H1 (cell line): ENCODE data around the gene CD58. TPM values are rescaled to one million over a fixed set of nuclear protein-coding genes. Genes with fewer than 3 reads are reported as not detected.
"Not testable (repeated sequence)": the region's sequence is repeated elsewhere in the genome, so short reads cannot be mapped to it uniquely, and the experiment has no call there.

ENCODE experiments used
- CTCF ChIA-PET: fragments of 300-600 bp; sonication (Branson Sonifier 250); formaldehyde crosslinking; loops from one replicate; lab custom pipeline; 2021; ENCODE audit not compliant: partially characterized antibody; lab: Charles Lee
- POLR2A ChIA-PET: fragments of 300-600 bp; sonication (Branson Sonifier 250); formaldehyde crosslinking; loops from one replicate; lab custom pipeline; 2021; ENCODE audit warnings: inconsistent platforms; ENCODE audit not compliant: partially characterized antibody; lab: Charles Lee
- DNase-seq, 2 experiments: peaks; one replicate each; pipeline versions ENCODE4 v3.0.0 to v3.0.0-alpha.2; 2010 to 2022; ENCODE audit warnings: low spot score in 2 of 2, low read depth in 1 of 2, mixed read lengths in 1 of 2
- FAIRE-seq: peaks from 2 replicates; lab custom pipeline; 2011; peaks lifted over from hg19 to GRCh38; lab: Jason Lieb, UNC
- H2AFZ ChIP-seq: 2 replicates; pipeline ENCODE4 v1.8.1; 2012; ENCODE audit warnings: low read length, inconsistent platforms
- H2AK5ac ChIP-seq: 2 replicates; pipeline ENCODE4 v1.6.1; 2013; ENCODE audit warnings: low read depth, low read length
- H2BK120ac ChIP-seq: replicated peaks from 2 replicates; pipeline ENCODE3; 2013; ENCODE audit warnings: low read depth, low read length, inconsistent platforms
- H2BK12ac ChIP-seq: 2 replicates; pipeline ENCODE4 v1.6.1; 2013; ENCODE audit warnings: low read depth, low read length
- H2BK15ac ChIP-seq: 2 replicates; pipeline ENCODE4 v1.6.1; 2013; ENCODE audit warnings: low read length
- H2BK20ac ChIP-seq: 2 replicates; pipeline ENCODE4 v1.6.1; 2013; ENCODE audit warnings: low read length
- H2BK5ac ChIP-seq: 2 replicates; pipeline ENCODE4 v1.6.1; 2013; ENCODE audit warnings: low read depth, low read length
- H3K14ac ChIP-seq: 2 replicates; pipeline ENCODE4 v1.6.1; 2013; ENCODE audit warnings: inconsistent platforms; ENCODE audit not compliant: insufficient read length
- H3K18ac ChIP-seq: 2 replicates; pipeline ENCODE4 v1.6.1; 2013; ENCODE audit warnings: low read length; ENCODE audit errors: extremely low read depth
- H3K23ac ChIP-seq: 2 replicates; pipeline ENCODE4 v1.6.1; 2013; ENCODE audit warnings: inconsistent platforms; ENCODE audit not compliant: insufficient read length
- H3K23me2 ChIP-seq: 2 replicates; pipeline ENCODE4 v1.6.1; 2013; ENCODE audit warnings: low read depth, low read length
- H3K27ac ChIP-seq: 2 replicates; pipeline ENCODE4 v1.6.1; 2011; ENCODE audit warnings: low read depth, low read length, inconsistent platforms
- H3K27me3 ChIP-seq, 4 experiments: replicated peaks in 1 of 4; 1 replicate in 1 of 4; 2 replicates in 3 of 4; pipeline versions ENCODE4 v1.6.1 to v1.8.1; 2011 to 2013; ENCODE audit warnings: low read length in 3 of 4, mild to moderate bottlenecking in 3 of 4, inconsistent platforms in 2 of 4, mixed read lengths in 2 of 4, moderate library complexity in 1 of 4; ENCODE audit not compliant: control insufficient read depth in 3 of 4, insufficient read depth in 3 of 4; ENCODE audit errors: extremely low read depth in 1 of 4
- H3K36me3 ChIP-seq, 4 experiments: 2 replicates each; pipeline versions ENCODE4 v1.6.1 to v1.8.1; 2011 to 2013; ENCODE audit warnings: mild to moderate bottlenecking in 4 of 4, low read length in 3 of 4, moderate library complexity in 2 of 4, control low read depth in 1 of 4, inconsistent platforms in 1 of 4; ENCODE audit not compliant: insufficient read depth in 4 of 4, control insufficient read depth in 2 of 4
- H3K4ac ChIP-seq: replicated peaks from 2 replicates; pipeline ENCODE3; 2013; ENCODE audit warnings: low read length, low read depth, mixed read lengths, inconsistent platforms; ENCODE audit not compliant: insufficient read length
- H3K4me1 ChIP-seq, 4 experiments: replicated peaks in 1 of 4; 1 replicate in 1 of 4; 2 replicates in 3 of 4; pipeline versions ENCODE4 v1.6.1 to v1.8.1; 2011 to 2013; ENCODE audit warnings: low read length in 3 of 4, inconsistent platforms in 2 of 4, mixed read lengths in 1 of 4; ENCODE audit not compliant: insufficient read depth in 4 of 4, control insufficient read depth in 3 of 4
- H3K4me2 ChIP-seq, 2 experiments: 2 replicates each; pipeline versions ENCODE4 v1.6.1 to v1.8.1; 2011 to 2013; ENCODE audit warnings: low read depth in 2 of 2, low read length in 2 of 2, control low read depth in 1 of 2, inconsistent platforms in 1 of 2, mild to moderate bottlenecking in 1 of 2; ENCODE audit not compliant: insufficient read depth in 1 of 2
- H3K4me3 ChIP-seq, 4 experiments: fragments of 200-600, 300-600 bp in 1 of 4; sonication (generic), shearing (Covaris generic), sonication (Bioruptor Twin) in 1 of 4; 2 replicates each; pipeline versions ENCODE4 v1.5.1 to v1.8.1; 2011 to 2016; ENCODE audit warnings: low read length in 4 of 4, low read depth in 3 of 4, control low read depth in 2 of 4, inconsistent platforms in 2 of 4, mild to moderate bottlenecking in 2 of 4, mixed read lengths in 1 of 4, moderate library complexity in 1 of 4; ENCODE audit not compliant: insufficient read depth in 2 of 4; ENCODE audit errors: extremely low read depth in 1 of 4
- H3K56ac ChIP-seq: replicated peaks from 2 replicates; pipeline ENCODE3; 2013; ENCODE audit warnings: low read depth, mild to moderate bottlenecking, mixed read lengths, low read length, inconsistent platforms; ENCODE audit not compliant: insufficient read length
- H3K79me1 ChIP-seq: 2 replicates; pipeline ENCODE4 v1.6.1; 2013; ENCODE audit warnings: low read depth, low read length, control low read depth
- H3K79me2 ChIP-seq, 2 experiments: 2 replicates each; pipeline versions ENCODE4 v1.6.1 to v1.8.1; 2012 to 2013; ENCODE audit warnings: low read length in 2 of 2, mild to moderate bottlenecking in 2 of 2, inconsistent platforms in 1 of 2; ENCODE audit not compliant: insufficient read depth in 2 of 2, control insufficient read depth in 1 of 2
- H3K9ac ChIP-seq, 4 experiments: replicated peaks in 1 of 4; 1 replicate in 1 of 4; 2 replicates in 3 of 4; pipeline versions ENCODE4 v1.6.1 to v1.8.1; 2011 to 2013; ENCODE audit warnings: low read depth in 3 of 4, low read length in 3 of 4, control low read depth in 2 of 4, mild to moderate bottlenecking in 2 of 4, moderate library complexity in 2 of 4, inconsistent platforms in 1 of 4; ENCODE audit errors: extremely low read depth in 1 of 4
- H3K9me3 ChIP-seq, 2 experiments: 2 replicates each; pipeline versions ENCODE4 v1.6.1 to v1.8.1; 2012 to 2013; ENCODE audit warnings: mild to moderate bottlenecking in 2 of 2, moderate library complexity in 2 of 2, control low read depth in 1 of 2, inconsistent platforms in 1 of 2, low read depth in 1 of 2, low read length in 1 of 2, mixed read lengths in 1 of 2; ENCODE audit not compliant: insufficient read depth in 2 of 2
- H4K20me1 ChIP-seq, 2 experiments: replicated peaks in 1 of 2; 2 replicates each; pipeline versions ENCODE3 to v1.8.1; 2011 to 2013; ENCODE audit warnings: inconsistent platforms in 2 of 2, low read length in 2 of 2, mild to moderate bottlenecking in 1 of 2; ENCODE audit not compliant: insufficient read depth in 2 of 2, control insufficient read depth in 1 of 2
- H4K5ac ChIP-seq: 2 replicates; pipeline ENCODE4 v1.6.1; 2013; ENCODE audit warnings: low read length, low read depth, mixed read lengths, inconsistent platforms; ENCODE audit not compliant: insufficient read length
- H4K8ac ChIP-seq: 2 replicates; pipeline ENCODE4 v1.8.0; 2013; ENCODE audit warnings: mild to moderate bottlenecking, moderate library complexity, low read length, inconsistent platforms; ENCODE audit not compliant: insufficient read depth; ENCODE audit errors: extremely low read depth
- H4K91ac ChIP-seq: replicated peaks from 2 replicates; pipeline ENCODE3; 2013; ENCODE audit warnings: low read length, mixed read lengths, inconsistent platforms; ENCODE audit not compliant: insufficient read length
- WGBS, 2 experiments: shearing (Covaris generic) in 1 of 2; methylation state at CpG; one replicate each; pipeline versions ENCODE4 v1.1.6 to v1.1.7; 2013 to 2015; ENCODE audit warnings: low lambda C conversion rate in 2 of 2, mixed read lengths in 2 of 2, inconsistent platforms in 1 of 2, low coverage in 1 of 2, missing lambda C conversion rate in 1 of 2; ENCODE audit not compliant: insufficient replicate concordance in 2 of 2, insufficient coverage in 1 of 2, insufficient read length in 1 of 2; ENCODE audit errors: extremely low coverage in 1 of 2, missing lambda C conversion rate in 1 of 2; 5-methylcytosine and 5-hydroxymethylcytosine counted together
- polyA plus RNA-seq, 7 experiments: library from polyadenylated mRNA; depleted of rRNA in 3 of 7; stranded (reverse) in 5 of 7; unstranded in 2 of 7; fragments of >200 nt in 5 of 7; fragments of 200-250 nt in 2 of 7; gene quantifications; 1 replicate in 5 of 7; 2 replicates in 1 of 7; 4 replicates in 1 of 7; pipeline versions ENCODE4 v1.2.1 to v1.2.3, GENCODE V29; 2011 to 2013; ENCODE audit warnings: missing spikeins in 2 of 7, mixed read lengths in 2 of 7
- total RNA-seq: library from RNA; stranded (reverse); fragmentation: NEBNext Ultra II Directional; extraction: Animal tissue kit (Norgen Biotek cat#: 25700); gene quantifications from 2 replicates; pipeline ENCODE4 v1.2.1, GENCODE V29; 2021

Gene CD58
- total and polyA plus RNA-seq, 2 of the 8 experiments (the other 6 are each of a cell fraction or from before 2014, with no cell fraction given), result 5.3 to 5.5 TPM

DNA sequence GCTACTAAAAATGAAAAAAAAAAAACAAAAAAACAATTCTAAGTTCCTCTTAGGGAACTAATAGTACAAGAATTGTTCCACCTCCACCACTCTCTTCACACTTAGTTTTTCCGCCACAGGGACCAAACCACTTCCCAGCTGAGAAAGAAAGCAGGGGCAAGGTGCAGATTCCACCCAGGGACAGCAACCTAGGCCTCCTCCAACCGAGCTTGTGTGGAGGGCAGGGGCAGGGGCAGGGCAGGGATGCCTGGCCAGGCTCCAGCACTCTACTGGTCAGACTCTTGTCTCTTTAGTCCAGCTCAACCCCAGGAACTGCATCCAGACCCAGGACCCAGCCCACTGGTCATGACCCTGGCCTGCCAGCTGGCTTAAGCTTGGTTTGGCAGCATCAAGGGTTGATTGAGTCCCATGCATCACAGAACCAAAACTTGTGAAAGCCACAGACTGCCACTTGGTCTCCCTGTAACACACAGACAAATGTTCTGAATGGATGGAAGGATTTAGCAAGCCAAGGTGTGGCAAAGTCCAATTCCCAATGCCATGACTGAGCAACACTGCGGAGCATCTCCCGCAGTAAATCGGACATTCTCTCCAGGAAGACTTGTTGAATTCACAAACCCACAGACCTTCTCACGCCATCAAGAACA is 19.7 kb upstream of the CD58 start:
- POLR2A ChIA-PET, H3K14ac ChIP-seq, DNase-seq, H2AFZ ChIP-seq, H3K36me3 ChIP-seq, H3K79me1 ChIP-seq, H3K4me2 ChIP-seq, H3K79me2 ChIP-seq, H3K27ac ChIP-seq, H3K4me1 ChIP-seq, H4K20me1 ChIP-seq, H3K23ac ChIP-seq, H2BK5ac ChIP-seq, H3K4ac ChIP-seq, H3K4me3 ChIP-seq, H3K56ac ChIP-seq, H3K27me3 ChIP-seq, H4K5ac ChIP-seq, H3K23me2 ChIP-seq, H2BK15ac ChIP-seq, H4K91ac ChIP-seq, FAIRE-seq, H2AK5ac ChIP-seq, H3K9me3 ChIP-seq, CTCF ChIA-PET, H3K18ac ChIP-seq, H2BK20ac ChIP-seq, H3K9ac ChIP-seq, H2BK120ac ChIP-seq, H4K8ac ChIP-seq, H2BK12ac ChIP-seq: not testable (repeated sequence)
- WGBS, 2 experiments, result 96% methylated on average over 5 of the region's 6 CpGs; no CpG with 5 or more reads in 1 of the 2 experiments
